Measurements from ENCODE around the gene FAXDC2.

The FAXDC2 gene

GRCh38 chr5:154773326-154773725, 77.1 kb downstream of the FAXDC2 start:
- no peak overlapping the region for H3K4me3 ChIP-seq (ENCODE audit: low read depth in 1 of 2, low read length in 2 of 2)
- H3K27me3 ChIP-seq (ENCODE audit: low read depth, low read length) = no peaks in the 10 kb centered on the region
- H3K36me3 ChIP-seq (ENCODE audit: control insufficient read depth in 1 of 2, insufficient read depth in 2 of 2, low read length in 2 of 2) = no peaks in the 10 kb centered on the region
- no peak overlapping the region for H3K27ac ChIP-seq (ENCODE audit: low read length)
- H3K9me3 ChIP-seq (ENCODE audit: control insufficient read depth in 1 of 2, low read length in 2 of 2) = no peaks in the 10 kb centered on the region
- H3K4me1 ChIP-seq (ENCODE audit: control insufficient read depth in 1 of 2, insufficient read depth in 2 of 2, low read length in 2 of 2) = peaks cover 14 to 63% of the 10 kb centered on the region in 2 donors

- H3K4me1 ChIP-seq (ENCODE audit: control insufficient read depth in 1 of 2, insufficient read depth in 2 of 2, low read length in 2 of 2) = peaks cover 28 to 72% of the 10 kb centered on the region in 2 donors
Measured at GRCh38 chr5:154771383-154771901, 79.0 kb downstream of the FAXDC2 start.

GRCh38 chr5:154770111-154770510, 80.3 kb downstream of the FAXDC2 start:
- peak overlapping the region; percentile 1 for H3K27ac ChIP-seq (ENCODE audit: low read length)
- H3K27me3 ChIP-seq (ENCODE audit: low read depth, low read length) = no peaks in the 10 kb centered on the region
- peaks cover 36 to 70% of the 10 kb centered on the region in 2 donors for H3K4me1 ChIP-seq (ENCODE audit: control insufficient read depth in 1 of 2, insufficient read depth in 2 of 2, low read length in 2 of 2)
- H3K4me3 ChIP-seq (ENCODE audit: low read depth in 1 of 2, low read length in 2 of 2) = no peak overlapping the region
- H3K9me3 ChIP-seq (ENCODE audit: control insufficient read depth in 1 of 2, low read length in 2 of 2) = no peaks in the 10 kb centered on the region
- H3K36me3 ChIP-seq (ENCODE audit: control insufficient read depth in 1 of 2, insufficient read depth in 2 of 2, low read length in 2 of 2) = no peaks in the 10 kb centered on the region

More at GRCh38 chr5:154771383-154771901, 79.0 kb downstream of the FAXDC2 start:
- peak overlapping the region in 1 of 2 donors; percentile 27 for H3K4me3 ChIP-seq (ENCODE audit: low read depth in 1 of 2, low read length in 2 of 2)
- no peaks in the 10 kb centered on the region for H3K36me3 ChIP-seq (ENCODE audit: control insufficient read depth in 1 of 2, insufficient read depth in 2 of 2, low read length in 2 of 2)
- H3K9me3 ChIP-seq (ENCODE audit: control insufficient read depth in 1 of 2, low read length in 2 of 2) = no peaks in the 10 kb centered on the region
- peak overlapping the region; percentile 74 for H3K27ac ChIP-seq (ENCODE audit: low read length)
- no peaks in the 10 kb centered on the region for H3K27me3 ChIP-seq (ENCODE audit: low read depth, low read length)

Data from muscle layer of duodenum (tissue), 2 donors.